Fibroblast of gingiva (primary cell): ENCODE data around the gene LINGO4.
"Not testable (repeated sequence)": the region's sequence is repeated elsewhere in the genome, so short reads cannot be mapped to it uniquely, and the experiment has no call there.

Experiments
- DNase-seq: peaks from one replicate; pipeline ENCODE4 v3.0.0-alpha.2; 2011; ENCODE audit warnings: low read depth

The LINGO4 gene

GRCh38 chr1:151782741-151783140, 22.5 kb downstream of the LINGO4 start:
- no peak for DNase-seq

- DNase-seq = not testable (repeated sequence)
Observed at GRCh38 chr1:151782026-151782425, 23.2 kb downstream of the LINGO4 start.

- DNase-seq = not testable (repeated sequence)
Observed at GRCh38 chr1:151780736-151781135, 24.5 kb downstream of the LINGO4 start.

- no peak for DNase-seq
Observed at GRCh38 chr1:151779852-151780251, 25.4 kb downstream of the LINGO4 start.

GRCh38 chr1:151777317-151777716, 27.9 kb downstream of the LINGO4 start:
- no peak for DNase-seq

GRCh38 chr1:151776665-151777062, 28.6 kb downstream of the LINGO4 start:
- no peak for DNase-seq

- no peak for DNase-seq
Observed at GRCh38 chr1:151775894-151776664, 29.1 kb downstream of the LINGO4 start.

GRCh38 chr1:151774256-151774922, 30.8 kb downstream of the LINGO4 start:
- DNase-seq = no peak

GRCh38 chr1:151773702-151774101, 31.5 kb downstream of the LINGO4 start:
- DNase-seq = no peak

- not testable (repeated sequence) for DNase-seq
Observed at GRCh38 chr1:151769270-151769669, 35.9 kb downstream of the LINGO4 start.

- DNase-seq = not testable (repeated sequence)
Observed at GRCh38 chr1:151768351-151769066, 36.7 kb downstream of the LINGO4 start.

GRCh38 chr1:151763990-151764389, 41.2 kb downstream of the LINGO4 start:
- no peak for DNase-seq

- peak; percentile 76 for DNase-seq
Observed at GRCh38 chr1:151762941-151763921, 42.0 kb downstream of the LINGO4 start, which contains the start of gene MRPL9. TSS of gene MRPL9 (minus strand) at chr1:151763496. CDS start at chr1:151763479, 17 bp downstream.

GRCh38 chr1:151760597-151761385, 44.4 kb downstream of the LINGO4 start:
- DNase-seq = no peak

- no peak for DNase-seq
Observed at GRCh38 chr1:151759241-151759640, 46.0 kb downstream of the LINGO4 start.

- no peak for DNase-seq
Observed at GRCh38 chr1:151756291-151756690, 48.9 kb downstream of the LINGO4 start.
